Right atrium auricular region (tissue), 2 donors: ENCODE data around the gene GPR179. TPM values are rescaled to one million over a fixed set of nuclear protein-coding genes. Genes with fewer than 3 reads are reported as not detected.

Experiments used
- DNase-seq: peaks from one replicate; pipeline ENCODE4 v3.0.0-alpha.2; 2019; ENCODE audit warnings: low spot score
- H3K27ac ChIP-seq, 2 donors: fragments of 200-600 bp; sonication (generic); 1 replicate in 1 of 2; 2 replicates in 1 of 2; pipeline ENCODE4 v1.5.1; 2016 to 2019
- H3K27me3 ChIP-seq, 2 donors: fragments of 200-600 bp; sonication (generic); one replicate each; pipeline versions ENCODE4 v1.5.1 to v1.6.0; 2017 to 2019
- H3K36me3 ChIP-seq: fragments of 200-600 bp; sonication (generic); one replicate; pipeline ENCODE4 v1.5.1; 2016
- H3K4me1 ChIP-seq, 2 donors: fragments of 200-600 bp; sonication (generic); one replicate each; pipeline versions ENCODE4 v1.5.1 to v1.6.0; 2017 to 2019
- H3K4me3 ChIP-seq, 2 donors: fragments of 200-600 bp; sonication (generic); 1 replicate in 1 of 2; 2 replicates in 1 of 2; pipeline ENCODE4 v1.5.1; 2017 to 2019; ENCODE audit warnings: mild to moderate bottlenecking in 1 of 2, moderate library complexity in 1 of 2
- H3K9me3 ChIP-seq, 2 donors: fragments of 200-600 bp; sonication (generic); one replicate each; pipeline ENCODE4 v1.5.1; 2019
- total RNA-seq, 2 donors: library from RNA; depleted of rRNA; stranded (reverse); fragments of >200 nt; gene quantifications; one replicate each; pipeline ENCODE4 v1.1.0, GENCODE V29; 2016
- TF ChIP-seq, protein P1 (sequence below), 2 donors: fragments of 200-600 bp; sonication (generic); IDR thresholded peaks; one replicate each; pipeline ENCODE4 v1.5.1; 2019; ENCODE audit warnings: antibody characterized with exemption in 2 of 2

The GPR179 gene
- total RNA-seq, 2 donors from 2014 or later = not detected

DNA sequence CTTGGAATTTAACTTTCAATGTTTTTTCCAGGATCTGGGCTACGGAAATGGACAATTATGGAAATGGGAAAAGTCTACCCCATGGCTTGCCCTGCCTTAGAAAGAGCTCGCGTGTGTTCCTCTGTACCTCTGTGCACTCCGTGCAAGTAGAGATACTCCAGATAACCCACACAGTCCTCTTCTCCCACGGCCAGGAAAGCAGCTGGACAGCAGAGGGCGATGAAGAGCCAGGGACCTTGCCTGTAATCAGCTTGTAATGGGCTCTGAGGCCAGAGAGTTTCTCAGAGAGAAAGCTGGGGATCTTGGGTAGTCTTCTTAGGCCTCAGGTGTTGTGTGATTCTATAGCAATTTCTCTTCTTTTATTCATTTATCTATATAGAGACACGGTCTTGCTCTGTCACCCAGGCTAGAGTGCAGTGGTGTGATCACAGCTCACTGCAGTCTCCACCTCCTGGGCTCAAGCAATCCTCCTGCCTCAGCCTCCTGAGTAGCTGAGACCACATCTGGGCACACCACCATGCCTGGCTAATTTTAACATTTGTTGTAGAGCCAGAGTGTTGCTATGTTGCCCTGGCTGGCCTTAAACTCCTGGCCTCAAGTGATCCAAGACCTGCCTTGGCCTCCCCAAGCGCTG lies 5.5 kb upstream of the GPR179 start:
- Histone ChIP-seq H3K4me1 (peaks cover 0 to 14% of the 10 kb centered on the region in 2 donors), H3K36me3 (no peaks in the 10 kb centered on the region), H3K4me3 (no peak overlapping the region), H3K9me3 (no peaks in the 10 kb centered on the region), H3K27me3 (no peaks in the 10 kb centered on the region), H3K27ac (no peak overlapping the region)
- DNase-seq = peak; percentile 81
- TF ChIP-seq, protein P1, sequence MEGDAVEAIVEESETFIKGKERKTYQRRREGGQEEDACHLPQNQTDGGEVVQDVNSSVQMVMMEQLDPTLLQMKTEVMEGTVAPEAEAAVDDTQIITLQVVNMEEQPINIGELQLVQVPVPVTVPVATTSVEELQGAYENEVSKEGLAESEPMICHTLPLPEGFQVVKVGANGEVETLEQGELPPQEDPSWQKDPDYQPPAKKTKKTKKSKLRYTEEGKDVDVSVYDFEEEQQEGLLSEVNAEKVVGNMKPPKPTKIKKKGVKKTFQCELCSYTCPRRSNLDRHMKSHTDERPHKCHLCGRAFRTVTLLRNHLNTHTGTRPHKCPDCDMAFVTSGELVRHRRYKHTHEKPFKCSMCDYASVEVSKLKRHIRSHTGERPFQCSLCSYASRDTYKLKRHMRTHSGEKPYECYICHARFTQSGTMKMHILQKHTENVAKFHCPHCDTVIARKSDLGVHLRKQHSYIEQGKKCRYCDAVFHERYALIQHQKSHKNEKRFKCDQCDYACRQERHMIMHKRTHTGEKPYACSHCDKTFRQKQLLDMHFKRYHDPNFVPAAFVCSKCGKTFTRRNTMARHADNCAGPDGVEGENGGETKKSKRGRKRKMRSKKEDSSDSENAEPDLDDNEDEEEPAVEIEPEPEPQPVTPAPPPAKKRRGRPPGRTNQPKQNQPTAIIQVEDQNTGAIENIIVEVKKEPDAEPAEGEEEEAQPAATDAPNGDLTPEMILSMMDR (IDR thresholded peaks at IDR 0.05) = peak; percentile 73 to 93

DNA sequence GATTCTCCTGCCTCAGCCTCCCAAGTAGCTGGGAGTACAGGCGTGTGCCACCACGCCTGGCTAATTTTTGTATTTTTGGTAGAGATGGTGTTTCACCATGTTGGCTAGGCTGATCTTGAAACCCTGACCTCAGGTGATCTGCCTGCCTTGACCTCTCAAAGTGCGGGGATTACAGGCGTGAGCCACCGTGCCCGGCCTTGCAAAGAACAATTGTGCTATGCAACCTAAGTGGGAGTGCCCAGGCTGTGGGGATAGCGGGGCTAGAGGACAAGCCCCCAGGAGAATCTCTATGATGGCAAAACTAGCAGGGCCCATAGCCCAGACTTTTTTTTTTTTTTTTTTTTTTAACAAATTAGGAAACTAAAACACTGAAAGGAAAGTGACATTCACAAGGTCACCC lies 2.0 kb upstream of the GPR179 start:
- TF ChIP-seq, protein P1 (IDR thresholded peaks at IDR 0.05) = no peak
- Histone ChIP-seq H3K9me3 (no peaks in the 10 kb centered on the region), H3K4me3 (no peak overlapping the region), H3K27me3 (no peaks in the 10 kb centered on the region), H3K4me1 (peaks cover 0 to 9% of the 10 kb centered on the region in 2 donors), H3K36me3 (no peaks in the 10 kb centered on the region), H3K27ac (no peak overlapping the region)
- no peak for DNase-seq

DNA sequence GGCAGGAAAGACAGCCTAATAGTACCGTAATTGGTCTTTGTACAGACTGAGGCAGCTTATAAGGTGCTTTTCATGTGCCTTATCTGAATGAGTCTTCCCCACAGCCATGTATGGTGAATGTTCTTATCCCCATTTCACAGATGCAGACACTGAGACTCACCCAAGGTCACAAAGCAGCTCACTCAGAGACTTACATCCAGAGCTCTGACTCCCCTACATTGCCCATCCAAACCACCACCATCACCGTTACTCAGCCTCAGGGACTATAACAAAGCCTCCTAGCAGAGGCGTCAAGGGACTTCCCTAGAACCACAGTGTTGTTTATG lies 627 bp upstream of the GPR179 start:
- Histone ChIP-seq H3K4me1 (peaks cover 0 to 9% of the 10 kb centered on the region in 2 donors), H3K9me3 (no peaks in the 10 kb centered on the region), H3K27me3 (no peaks in the 10 kb centered on the region), H3K36me3 (no peaks in the 10 kb centered on the region), H3K27ac (no peak overlapping the region), H3K4me3 (no peak overlapping the region)
- TF ChIP-seq, protein P1 (IDR thresholded peaks at IDR 0.05) = no peak
- no peak for DNase-seq

DNA sequence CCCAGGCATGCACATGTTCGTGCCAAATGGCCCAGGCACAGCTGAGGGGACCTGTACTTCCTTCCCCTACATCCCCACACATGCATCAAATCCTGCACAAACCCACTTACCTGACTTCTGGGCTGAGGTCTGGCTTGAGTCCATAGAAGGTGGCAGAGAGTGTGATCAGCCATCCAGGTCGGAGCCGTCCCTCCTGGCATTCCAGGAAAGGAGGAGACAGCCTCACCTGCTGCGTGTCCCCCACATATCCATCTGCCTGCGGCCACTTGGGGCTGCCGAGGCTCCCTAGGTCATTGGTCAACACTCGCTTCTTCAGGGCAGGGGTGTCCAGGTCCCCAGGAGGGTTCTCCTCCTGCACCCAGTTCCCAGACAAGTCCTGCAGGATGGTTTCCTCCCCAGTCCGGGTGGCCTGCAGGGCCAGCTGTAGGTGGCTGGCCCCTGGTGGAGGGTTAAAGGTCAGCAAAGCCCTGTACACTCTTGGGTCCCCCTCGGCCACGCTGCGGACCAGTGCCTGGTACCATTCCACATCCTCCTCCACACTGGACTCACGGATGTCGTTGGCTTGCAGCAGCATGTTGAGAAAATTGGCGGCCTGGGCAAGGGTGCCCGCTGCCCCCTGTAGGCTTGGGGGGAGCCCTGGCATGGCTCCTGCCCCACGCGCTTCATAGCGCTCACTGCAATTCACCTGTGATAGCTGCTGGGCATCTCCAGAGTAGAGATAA lies 709 bp downstream of the GPR179 start:
- no peaks in the 10 kb centered on the region for H3K27me3 ChIP-seq
- no peaks in the 10 kb centered on the region for H3K9me3 ChIP-seq
- no peak overlapping the region for H3K27ac ChIP-seq
- H3K4me3 ChIP-seq = no peak overlapping the region
- TF ChIP-seq, protein P1 (IDR thresholded peaks at IDR 0.05) = no peak
- no peak for DNase-seq
- H3K4me1 ChIP-seq = peaks cover 0 to 9% of the 10 kb centered on the region in 2 donors
- no peaks in the 10 kb centered on the region for H3K36me3 ChIP-seq

DNA sequence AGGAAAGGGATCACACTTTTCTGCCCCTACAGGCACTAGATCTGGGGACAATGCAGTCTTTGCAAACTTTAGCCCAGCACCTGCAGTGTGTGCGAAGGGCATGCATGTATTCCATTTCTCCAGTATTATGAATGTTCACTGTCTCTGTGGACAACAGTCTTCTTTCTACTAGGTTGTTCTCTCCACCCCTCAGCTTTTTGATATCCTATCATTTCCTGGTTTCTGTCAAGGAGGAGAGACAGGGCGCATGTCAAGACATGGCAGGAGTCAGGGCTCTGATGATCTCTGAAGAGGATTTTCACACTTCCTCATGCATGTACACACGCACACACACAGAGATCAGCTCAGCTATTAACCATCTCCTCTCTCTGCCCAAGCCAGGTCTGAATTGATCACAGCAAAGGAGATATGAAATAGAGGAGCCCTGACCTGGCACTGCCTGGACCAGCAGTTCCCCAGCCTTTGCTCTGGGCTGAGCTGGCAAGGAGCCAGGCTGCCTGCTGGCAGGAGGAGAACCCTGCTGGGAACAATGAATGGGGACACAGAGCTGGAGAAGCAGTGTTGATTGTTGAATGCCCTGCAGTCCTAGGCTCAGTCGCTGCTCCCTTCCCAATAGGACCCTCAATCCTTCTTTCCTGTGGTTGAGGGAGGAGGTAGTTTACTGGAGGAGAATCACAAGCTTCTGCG lies 2.6 kb downstream of the GPR179 start:
- peaks cover 0 to 9% of the 10 kb centered on the region in 2 donors for H3K4me1 ChIP-seq
- no peak overlapping the region for H3K4me3 ChIP-seq
- no peaks in the 10 kb centered on the region for H3K27me3 ChIP-seq
- TF ChIP-seq, protein P1 (IDR thresholded peaks at IDR 0.05) = no peak
- no peak overlapping the region for H3K27ac ChIP-seq
- no peaks in the 10 kb centered on the region for H3K9me3 ChIP-seq
- H3K36me3 ChIP-seq = no peaks in the 10 kb centered on the region
- DNase-seq = no peak
